Parathyroid adenoma (tissue), 2 donors: ENCODE results near the gene LENG9.

Experiments
- H2AFZ ChIP-seq: fragments of 300-600 bp; sonication (generic); one replicate; pipeline ENCODE4 v1.7.0; 2017; ENCODE audit warnings: antibody characterized with exemption, mild to moderate bottlenecking
- H3K27ac ChIP-seq: fragments of 300-600 bp; sonication (generic); one replicate; pipeline ENCODE4 v1.7.0; 2017
- H3K27me3 ChIP-seq: fragments of 300-600 bp; sonication (generic); one replicate; pipeline ENCODE4 v1.7.0; 2017; ENCODE audit warnings: low read length; ENCODE audit not compliant: control insufficient read depth, insufficient read depth
- H3K36me3 ChIP-seq: fragments of 300-600 bp; sonication (generic); one replicate; pipeline ENCODE4 v1.7.0; 2017; ENCODE audit warnings: low read length; ENCODE audit not compliant: control insufficient read depth, insufficient read depth
- H3K4me1 ChIP-seq: fragments of 300-600 bp; sonication (generic); one replicate; pipeline ENCODE4 v1.7.0; 2017; ENCODE audit warnings: control low read depth
- H3K4me2 ChIP-seq: fragments of 300-600 bp; sonication (generic); one replicate; pipeline ENCODE4 v1.7.0; 2017; ENCODE audit warnings: low read length
- H3K4me3 ChIP-seq: fragments of 300-600 bp; sonication (generic); one replicate; pipeline ENCODE4 v1.7.0; 2017; ENCODE audit warnings: low read depth, low read length
- H3K79me2 ChIP-seq: fragments of 300-600 bp; sonication (generic); one replicate; pipeline ENCODE4 v1.7.0; 2017; ENCODE audit warnings: control low read depth
- H3K9ac ChIP-seq: fragments of 300-600 bp; sonication (generic); one replicate; pipeline ENCODE4 v1.7.0; 2017; ENCODE audit warnings: mild to moderate bottlenecking
- H3K9me3 ChIP-seq: fragments of 300-600 bp; sonication (generic); one replicate; pipeline ENCODE4 v1.7.0; 2017; ENCODE audit warnings: low read length; ENCODE audit not compliant: control insufficient read depth
- TF ChIP-seq, protein P1 (sequence below): fragments of 300-600 bp; sonication (generic); IDR thresholded peaks from one replicate; pipeline ENCODE4 v1.7.0; 2017; ENCODE audit warnings: antibody characterized with exemption, mild to moderate bottlenecking
- donor health status: primary hyperparathyroidism.

The LENG9 gene

DNA sequence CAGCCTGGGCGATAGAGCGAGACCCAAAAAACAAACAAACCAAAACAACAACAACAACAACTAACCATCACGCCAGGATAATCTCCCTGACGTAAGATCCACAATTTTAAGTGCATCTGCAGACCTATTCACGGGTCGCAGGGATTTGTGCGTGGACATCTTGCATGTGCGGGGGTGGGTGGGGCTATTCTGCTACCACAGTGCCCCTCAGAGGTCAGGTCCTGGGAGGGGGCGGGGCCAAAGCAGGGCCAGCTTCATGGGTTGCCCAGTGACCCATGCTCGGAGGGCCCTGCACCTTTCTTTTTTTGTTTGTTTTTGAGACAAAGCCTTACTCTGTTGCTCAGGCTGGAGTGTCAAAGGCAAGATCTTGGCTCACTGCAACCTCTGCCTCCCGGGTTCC is 12.1 kb upstream of the LENG9 start:
- Histone ChIP-seq H3K27ac (no peak overlapping the region), H3K4me2 (no peak overlapping the region), H3K4me3 (no peak overlapping the region), H3K36me3 (no peaks in the 10 kb centered on the region), H2AFZ (no peak overlapping the region), H3K79me2 (no peaks in the 10 kb centered on the region), H3K9me3 (no peaks in the 10 kb centered on the region), H3K4me1 (peaks cover 5% of the 10 kb centered on the region), H3K27me3 (no peaks in the 10 kb centered on the region), H3K9ac (no peak overlapping the region)
- TF ChIP-seq, protein P1, sequence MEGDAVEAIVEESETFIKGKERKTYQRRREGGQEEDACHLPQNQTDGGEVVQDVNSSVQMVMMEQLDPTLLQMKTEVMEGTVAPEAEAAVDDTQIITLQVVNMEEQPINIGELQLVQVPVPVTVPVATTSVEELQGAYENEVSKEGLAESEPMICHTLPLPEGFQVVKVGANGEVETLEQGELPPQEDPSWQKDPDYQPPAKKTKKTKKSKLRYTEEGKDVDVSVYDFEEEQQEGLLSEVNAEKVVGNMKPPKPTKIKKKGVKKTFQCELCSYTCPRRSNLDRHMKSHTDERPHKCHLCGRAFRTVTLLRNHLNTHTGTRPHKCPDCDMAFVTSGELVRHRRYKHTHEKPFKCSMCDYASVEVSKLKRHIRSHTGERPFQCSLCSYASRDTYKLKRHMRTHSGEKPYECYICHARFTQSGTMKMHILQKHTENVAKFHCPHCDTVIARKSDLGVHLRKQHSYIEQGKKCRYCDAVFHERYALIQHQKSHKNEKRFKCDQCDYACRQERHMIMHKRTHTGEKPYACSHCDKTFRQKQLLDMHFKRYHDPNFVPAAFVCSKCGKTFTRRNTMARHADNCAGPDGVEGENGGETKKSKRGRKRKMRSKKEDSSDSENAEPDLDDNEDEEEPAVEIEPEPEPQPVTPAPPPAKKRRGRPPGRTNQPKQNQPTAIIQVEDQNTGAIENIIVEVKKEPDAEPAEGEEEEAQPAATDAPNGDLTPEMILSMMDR = no peak

DNA sequence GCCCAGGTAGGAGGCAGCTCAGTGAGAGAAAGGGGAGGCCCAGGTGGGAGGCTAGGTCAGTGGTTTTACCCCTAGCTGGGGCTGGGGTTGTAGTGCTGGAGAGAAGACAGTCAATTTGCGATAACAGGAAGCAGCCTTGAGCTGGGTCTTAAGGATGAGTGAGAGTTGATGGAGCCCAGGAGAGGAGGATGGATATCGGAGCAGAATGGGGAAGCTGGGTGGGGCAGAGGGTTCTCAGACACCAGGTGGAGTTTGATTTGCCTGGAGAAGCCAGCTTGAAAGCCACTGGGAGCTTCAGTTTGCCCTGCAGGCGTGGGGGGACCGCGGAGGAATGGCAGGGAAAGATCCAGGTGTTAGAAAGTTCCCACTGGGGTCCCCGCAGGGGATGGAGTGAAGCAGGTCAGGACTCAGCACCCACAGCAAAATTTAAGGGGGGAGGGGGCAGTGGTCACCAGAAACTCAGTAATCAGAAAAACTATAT is 10.4 kb upstream of the LENG9 start:
- Histone ChIP-seq H3K4me2 (no peak overlapping the region), H3K27me3 (no peaks in the 10 kb centered on the region), H2AFZ (peak overlapping the region; percentile 73), H3K79me2 (no peaks in the 10 kb centered on the region), H3K27ac (no peak overlapping the region), H3K9ac (no peak overlapping the region), H3K9me3 (no peaks in the 10 kb centered on the region), H3K4me3 (no peak overlapping the region), H3K36me3 (no peaks in the 10 kb centered on the region), H3K4me1 (peaks cover 5% of the 10 kb centered on the region)
- TF ChIP-seq, protein P1 = no peak

DNA sequence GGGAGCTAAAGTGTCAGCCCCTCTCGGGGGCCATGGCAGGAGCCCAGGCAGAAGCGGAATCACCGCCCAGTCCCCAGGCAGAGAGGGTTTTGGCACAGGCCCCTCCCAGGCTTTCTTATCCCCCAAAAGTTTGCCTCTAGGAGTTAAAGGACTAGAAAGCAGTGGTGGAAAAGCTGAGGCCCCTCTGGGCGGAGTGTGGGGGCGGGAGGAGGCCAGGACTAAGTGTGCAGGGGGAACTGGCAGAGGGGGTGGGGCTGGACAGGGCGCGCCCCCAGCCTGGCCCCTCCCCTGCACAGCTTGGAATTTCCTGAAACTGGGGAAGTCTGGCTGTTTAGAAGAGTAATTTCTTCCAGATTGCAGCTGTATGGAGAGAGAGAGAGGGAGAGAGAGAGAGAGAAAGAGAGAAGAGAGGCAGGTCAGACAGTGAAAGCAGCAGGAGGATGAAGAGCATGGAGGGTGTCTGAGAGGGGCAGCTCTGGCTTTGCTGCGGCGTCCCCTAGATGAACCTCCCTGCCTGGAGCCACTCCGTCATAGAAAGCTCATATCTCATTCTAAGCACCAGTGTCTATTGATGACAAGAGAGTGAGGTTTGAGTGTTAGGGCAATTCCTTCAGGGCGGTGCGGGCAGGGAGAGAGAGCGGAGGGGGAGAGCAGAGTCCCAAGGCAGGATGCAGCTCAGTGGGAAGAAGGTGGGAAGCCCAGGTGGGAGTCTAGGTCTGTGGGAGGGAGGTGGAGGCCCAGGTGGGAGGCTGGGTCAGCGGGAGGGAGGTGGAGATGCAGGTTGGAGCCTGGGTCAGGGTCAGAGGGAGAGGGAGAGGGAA is 9.7 kb upstream of the LENG9 start, which contains the start of gene CDC42EP5:
TSS of gene CDC42EP5 (minus strand) at position 226 of the 821 bp plus-strand sequence. CDS start 7,749 bp downstream, outside the sequence.
- Histone ChIP-seq H3K4me1 (peaks cover 5% of the 10 kb centered on the region), H3K36me3 (no peaks in the 10 kb centered on the region), H3K4me3 (peak within 1 kb of the TSS; percentile 22), H3K4me2 (peak within 1 kb of the TSS; percentile 63), H3K27ac (peak within 1 kb of the TSS; percentile 29), H3K9me3 (no peaks in the 10 kb centered on the region), H3K79me2 (no peaks in the 10 kb centered on the region), H3K27me3 (no peaks in the 10 kb centered on the region), H2AFZ (peak within 1 kb of the TSS; percentile 73), H3K9ac (no peak within 1 kb of the TSS)
- TF ChIP-seq, protein P1 = no peak

DNA sequence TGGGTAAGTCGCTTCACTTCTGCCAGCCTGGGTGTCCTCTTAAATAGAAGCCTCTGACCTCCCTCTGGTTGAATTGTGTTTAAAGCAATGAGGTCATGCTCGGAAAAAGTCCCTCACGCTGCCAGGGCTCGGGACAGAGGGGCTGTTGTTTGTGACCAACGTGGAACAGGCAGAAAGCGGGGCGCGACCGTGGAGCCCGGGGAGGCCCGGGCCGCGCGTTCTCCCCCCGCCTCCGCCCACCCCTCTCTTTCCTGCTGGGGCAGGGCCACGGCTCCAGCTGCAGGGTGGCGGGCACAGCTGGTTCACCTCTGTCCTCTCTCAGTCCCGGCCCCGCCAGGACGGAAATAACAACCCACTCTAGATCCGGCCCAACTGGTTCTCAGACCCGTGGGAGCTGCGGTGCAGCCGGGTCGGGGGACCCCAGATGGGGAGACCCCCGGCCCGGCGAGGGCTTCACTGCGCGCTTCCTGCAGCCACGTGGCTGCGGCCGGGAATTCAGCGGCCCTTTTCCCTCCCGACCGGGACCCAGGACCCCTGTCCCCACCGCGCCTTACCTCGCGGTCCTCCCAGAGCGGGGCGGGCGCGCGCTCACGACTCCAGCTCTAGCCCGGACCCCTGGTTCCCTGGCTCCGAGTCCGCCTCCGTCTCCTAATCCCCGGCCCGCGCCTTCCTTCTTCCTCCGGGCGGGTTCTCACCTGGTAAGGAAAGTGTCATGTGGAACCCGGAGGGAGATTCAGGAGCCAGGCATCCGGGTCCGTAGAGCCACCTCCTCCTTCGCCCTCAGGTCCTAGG is 7.6 kb upstream of the LENG9 start:
- H2AFZ ChIP-seq = peak overlapping the region; percentile 66
- H3K4me3 ChIP-seq = peak overlapping the region; percentile 53
- no peaks in the 10 kb centered on the region for H3K9me3 ChIP-seq
- TF ChIP-seq, protein P1 = no peak
- H3K4me1 ChIP-seq = peaks cover 5% of the 10 kb centered on the region
- peak overlapping the region; percentile 76 for H3K4me2 ChIP-seq
- H3K79me2 ChIP-seq = no peaks in the 10 kb centered on the region
- no peaks in the 10 kb centered on the region for H3K36me3 ChIP-seq
- H3K27me3 ChIP-seq = no peaks in the 10 kb centered on the region
- no peak overlapping the region for H3K9ac ChIP-seq
- H3K27ac ChIP-seq = no peak overlapping the region
